ENCODE results near the gene CCDC24. TPM values are rescaled to one million over a fixed set of nuclear protein-coding genes. Genes with fewer than 3 reads are reported as not detected.
A peak's percentile ranks its signal among the peaks of the same experiment; 100 is the strongest.

The CCDC24 gene
- polyA plus RNA-seq, 2 of the 4 experiments (the other 2 are of a cell fraction) = 2.0 to 10.2 TPM

- 63% methylated on average over 2 of the region's 3 CpGs for WGBS (ENCODE audit: missing lambda C conversion rate)
- FAIRE-seq (no peak), DNase-seq (ENCODE audit: low read depth in 1 of 2, low spot score in 1 of 2) (no peak), ATAC-seq (no peak)
- Histone ChIP-seq H3K4me2 (peak overlapping the region; percentile 87), H3K4me1 (peaks cover 13% of the 10 kb centered on the region; the same call in 1 of the 3 replicates), H3K9me3 (no peaks in the 10 kb centered on the region), H3K4me3 (peak overlapping the region; percentile 68), H3K27ac (peak overlapping the region; percentile 94 to 97; a peak in 5 of 6 replicates)
- ChIA-PET POLR2A (no interaction called here), CTCF (interaction anchor here (0.6 to 7.4 kb wide), 4 partner anchors 13 to 184 kb away, joined by 3 to 69 read pairs (median 16); no protein-coding TSS in a partner anchor)
- TF ChIP-seq TFCP2L1 (CRISPR knock-in tag; IDR thresholded peaks at IDR 0.05) = no peak
- TF ChIP-seq NFE2L2 (conservative IDR thresholded peaks at IDR 0.05; ENCODE audit: low read length) = no peak
- no peak for TF ChIP-seq KDM5A (IDR thresholded peaks at IDR 0.05)
- no peak for TF ChIP-seq NR3C1 (IDR thresholded peaks at IDR 0.05)
- no peak for TF ChIP-seq EHF (CRISPR knock-in tag; IDR thresholded peaks at IDR 0.05)
These were observed 43.4 kb upstream of the CCDC24 start for GRCh38 chr1:43947874-43948437.

- CTCF ChIA-PET = interaction anchor here (1.1 to 7.4 kb wide), 10 partner anchors 8 to 186 kb away, joined by 3 to 69 read pairs (median 5); no protein-coding TSS in a partner anchor
- WGBS (ENCODE audit: missing lambda C conversion rate) = 92% methylated on average over 7 of the region's 13 CpGs
These were observed 41.7 kb upstream of the CCDC24 start for GRCh38 chr1:43949678-43950077.

More at GRCh38 chr1:43949678-43950077, 41.7 kb upstream of the CCDC24 start:
- H3K9me3 ChIP-seq = no peaks in the 10 kb centered on the region
- FAIRE-seq (no peak), DNase-seq (ENCODE audit: low read depth in 1 of 2, low spot score in 1 of 2) (no peak), ATAC-seq (no peak)
- TF ChIP-seq ZFP36 (IDR thresholded peaks at IDR 0.05; ENCODE audit: borderline replicate concordance, partially characterized antibody) = no peak
- TF ChIP-seq, protein P1, sequence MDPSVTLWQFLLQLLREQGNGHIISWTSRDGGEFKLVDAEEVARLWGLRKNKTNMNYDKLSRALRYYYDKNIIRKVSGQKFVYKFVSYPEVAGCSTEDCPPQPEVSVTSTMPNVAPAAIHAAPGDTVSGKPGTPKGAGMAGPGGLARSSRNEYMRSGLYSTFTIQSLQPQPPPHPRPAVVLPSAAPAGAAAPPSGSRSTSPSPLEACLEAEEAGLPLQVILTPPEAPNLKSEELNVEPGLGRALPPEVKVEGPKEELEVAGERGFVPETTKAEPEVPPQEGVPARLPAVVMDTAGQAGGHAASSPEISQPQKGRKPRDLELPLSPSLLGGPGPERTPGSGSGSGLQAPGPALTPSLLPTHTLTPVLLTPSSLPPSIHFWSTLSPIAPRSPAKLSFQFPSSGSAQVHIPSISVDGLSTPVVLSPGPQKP (IDR thresholded peaks at IDR 0.05; ENCODE audit: low read depth, low read length) = no peak
- no peak for TF ChIP-seq CEBPB (IDR thresholded peaks at IDR 0.05)
- no peak for TF ChIP-seq RNF2 (IDR thresholded peaks at IDR 0.05; ENCODE audit: borderline replicate concordance, low read depth)
- TF ChIP-seq PHF8 (IDR thresholded peaks at IDR 0.05; ENCODE audit: borderline replicate concordance, low read depth) = no peak
- TF ChIP-seq CHD2 (IDR thresholded peaks at IDR 0.05; ENCODE audit: low read length, partially characterized antibody) = no peak
- TF ChIP-seq EHMT2 (IDR thresholded peaks at IDR 0.05; ENCODE audit: low read depth) = no peak
- no peak for TF ChIP-seq KDM5A (IDR thresholded peaks at IDR 0.05)
- TF ChIP-seq BHLHE40 (IDR thresholded peaks at IDR 0.05; ENCODE audit: low read depth, low read length) = no peak
- no peak for TF ChIP-seq NR3C1 (IDR thresholded peaks at IDR 0.05)
- no peak for TF ChIP-seq USF2 (IDR thresholded peaks at IDR 0.05)
- TF ChIP-seq, protein P2, sequence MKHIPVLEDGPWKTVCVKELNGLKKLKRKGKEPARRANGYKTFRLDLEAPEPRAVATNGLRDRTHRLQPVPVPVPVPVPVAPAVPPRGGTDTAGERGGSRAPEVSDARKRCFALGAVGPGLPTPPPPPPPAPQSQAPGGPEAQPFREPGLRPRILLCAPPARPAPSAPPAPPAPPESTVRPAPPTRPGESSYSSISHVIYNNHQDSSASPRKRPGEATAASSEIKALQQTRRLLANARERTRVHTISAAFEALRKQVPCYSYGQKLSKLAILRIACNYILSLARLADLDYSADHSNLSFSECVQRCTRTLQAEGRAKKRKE (CRISPR knock-in tag; IDR thresholded peaks at IDR 0.05; ENCODE audit: low read depth) = no peak
- TF ChIP-seq MAZ (IDR thresholded peaks at IDR 0.05; ENCODE audit: borderline replicate concordance, low read depth, low read length) = no peak
- no peak for TF ChIP-seq MAX (IDR thresholded peaks at IDR 0.05)
- no peak for TF ChIP-seq PBX3 (IDR thresholded peaks at IDR 0.05)
- no peak for TF ChIP-seq NPAS2 (CRISPR knock-in tag; IDR thresholded peaks at IDR 0.05; ENCODE audit: borderline replicate concordance)
- TF ChIP-seq EHF (CRISPR knock-in tag; IDR thresholded peaks at IDR 0.05) = no peak
- no peak for TF ChIP-seq SREBF2 (IDR thresholded peaks at IDR 0.05)
- TF ChIP-seq, protein P3, sequence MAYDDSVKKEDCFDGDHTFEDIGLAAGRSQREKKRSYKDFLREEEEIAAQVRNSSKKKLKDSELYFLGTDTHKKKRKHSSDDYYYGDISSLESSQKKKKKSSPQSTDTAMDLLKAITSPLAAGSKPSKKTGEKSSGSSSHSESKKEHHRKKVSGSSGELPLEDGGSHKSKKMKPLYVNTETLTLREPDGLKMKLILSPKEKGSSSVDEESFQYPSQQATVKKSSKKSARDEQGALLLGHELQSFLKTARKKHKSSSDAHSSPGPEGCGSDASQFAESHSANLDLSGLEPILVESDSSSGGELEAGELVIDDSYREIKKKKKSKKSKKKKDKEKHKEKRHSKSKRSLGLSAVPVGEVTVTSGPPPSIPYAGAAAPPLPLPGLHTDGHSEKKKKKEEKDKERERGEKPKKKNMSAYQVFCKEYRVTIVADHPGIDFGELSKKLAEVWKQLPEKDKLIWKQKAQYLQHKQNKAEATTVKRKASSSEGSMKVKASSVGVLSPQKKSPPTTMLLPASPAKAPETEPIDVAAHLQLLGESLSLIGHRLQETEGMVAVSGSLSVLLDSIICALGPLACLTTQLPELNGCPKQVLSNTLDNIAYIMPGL (CRISPR knock-in tag; IDR thresholded peaks at IDR 0.05; ENCODE audit: borderline replicate concordance) = no peak
- H3K27ac ChIP-seq = no peak overlapping the region
- no peak overlapping the region for H3K4me2 ChIP-seq
- H3K4me3 ChIP-seq = no peak overlapping the region
- peaks cover 13% of the 10 kb centered on the region; the same call in 1 of the 3 replicates for H3K4me1 ChIP-seq
- POLR2A ChIA-PET = no interaction called here
